ENCODE data around the gene ETV5.

DNA sequence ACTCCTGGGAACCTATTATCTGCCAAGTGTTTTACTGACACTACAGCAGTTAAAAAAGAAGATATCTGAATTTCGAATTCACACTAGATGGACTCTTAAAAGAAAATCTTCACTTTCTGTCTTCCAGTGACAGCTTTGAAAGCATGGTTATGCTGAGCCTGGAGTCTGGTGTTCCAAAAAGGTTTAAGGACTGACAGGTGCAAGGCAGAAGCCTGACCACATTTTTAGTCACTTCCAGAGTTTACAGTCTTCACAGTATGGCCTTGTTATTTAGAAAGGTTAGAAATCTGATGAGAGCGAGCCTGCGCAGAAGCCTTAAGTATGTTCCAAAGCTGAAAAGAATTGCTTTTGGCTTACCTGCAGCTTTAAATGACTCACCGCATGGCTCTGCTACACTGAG is 59.9 kb downstream of the ETV5 start:
- no peak for TF ChIP-seq BHLHE40 (IDR thresholded peaks at IDR 0.05; ENCODE audit: borderline replicate concordance)
- TF ChIP-seq FOXA1 (IDR thresholded peaks at IDR 0.05) = no peak
- no peak for TF ChIP-seq FOXM1 (IDR thresholded peaks at IDR 0.05; ENCODE audit: borderline replicate concordance)
- TF ChIP-seq TARDBP (IDR thresholded peaks at IDR 0.05) = no peak

Data from HEK293T (cell line).